HG03432 (cell line): ENCODE measurements around the gene TPBG.

Source experiments
- ATAC-seq: cut with Tn5 transposase; IDR thresholded peaks from one replicate; pipeline ENCODE4 v1.9.1; 2021; ENCODE audit warnings: mild to moderate bottlenecking, moderate library complexity; ENCODE audit not compliant: unreplicated experiment

The TPBG gene, protein sequence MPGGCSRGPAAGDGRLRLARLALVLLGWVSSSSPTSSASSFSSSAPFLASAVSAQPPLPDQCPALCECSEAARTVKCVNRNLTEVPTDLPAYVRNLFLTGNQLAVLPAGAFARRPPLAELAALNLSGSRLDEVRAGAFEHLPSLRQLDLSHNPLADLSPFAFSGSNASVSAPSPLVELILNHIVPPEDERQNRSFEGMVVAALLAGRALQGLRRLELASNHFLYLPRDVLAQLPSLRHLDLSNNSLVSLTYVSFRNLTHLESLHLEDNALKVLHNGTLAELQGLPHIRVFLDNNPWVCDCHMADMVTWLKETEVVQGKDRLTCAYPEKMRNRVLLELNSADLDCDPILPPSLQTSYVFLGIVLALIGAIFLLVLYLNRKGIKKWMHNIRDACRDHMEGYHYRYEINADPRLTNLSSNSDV

GRCh38 chr6:82363428-82364086 is at the start of gene TPBG:
Gene TPBG, plus strand, starts transcription at chr6:82363817. Its CDS starts 1,145 bp downstream, at chr6:82364962.
- ATAC-seq = peak; percentile 61

GRCh38 chr6:82322386-82322785 is 41.2 kb upstream of the TPBG start:
- no peak for ATAC-seq

DNA sequence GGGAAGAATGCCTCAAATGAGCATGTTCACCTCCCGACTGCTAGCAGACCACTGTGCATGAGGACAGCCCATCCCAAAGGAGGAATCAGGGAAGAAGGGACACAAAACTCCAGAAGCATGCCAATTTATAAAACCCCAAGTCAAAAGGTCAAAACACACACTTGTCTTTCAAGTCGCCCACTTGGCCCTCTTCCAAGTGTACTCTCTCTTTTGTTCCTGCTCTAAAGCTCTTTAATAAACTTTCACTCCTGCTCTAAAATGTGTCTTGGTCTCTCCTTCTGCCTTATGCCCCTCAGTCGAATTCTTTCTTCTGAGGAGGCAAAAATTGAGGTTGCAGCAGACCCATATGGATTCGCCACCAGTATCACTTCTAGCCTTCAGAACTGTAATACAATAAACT is 33.9 kb upstream of the TPBG start:
- ATAC-seq = no peak

DNA sequence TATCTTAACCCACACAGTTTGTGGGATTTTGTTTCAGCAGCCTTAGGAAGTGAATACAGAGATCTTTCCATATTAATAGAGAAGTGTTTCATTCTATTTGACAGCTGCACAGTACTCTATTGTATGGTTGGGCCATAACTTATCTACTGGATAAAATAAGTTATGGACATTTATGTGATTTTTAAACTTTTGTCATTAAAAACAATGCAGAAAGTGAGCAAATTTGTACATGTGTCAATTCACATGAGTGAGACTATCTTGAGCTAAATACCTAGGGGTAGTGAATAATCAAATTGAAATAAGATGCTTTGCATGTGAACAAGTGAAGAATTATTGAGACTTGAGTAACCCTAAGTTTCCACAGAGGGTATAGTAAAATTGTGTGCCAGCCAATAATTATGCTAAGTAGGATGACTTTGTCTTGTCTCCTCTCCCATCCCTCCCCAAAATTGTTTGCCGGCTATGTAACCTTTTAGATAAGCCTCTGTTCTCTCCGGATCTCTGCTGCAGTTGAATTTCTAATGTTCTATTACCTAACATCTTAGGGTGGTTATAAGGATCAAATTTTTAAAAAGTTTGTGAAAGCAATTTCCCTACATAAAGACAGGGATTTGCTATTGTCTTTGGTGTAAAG is 33.3 kb upstream of the TPBG start:
- no peak for ATAC-seq

DNA sequence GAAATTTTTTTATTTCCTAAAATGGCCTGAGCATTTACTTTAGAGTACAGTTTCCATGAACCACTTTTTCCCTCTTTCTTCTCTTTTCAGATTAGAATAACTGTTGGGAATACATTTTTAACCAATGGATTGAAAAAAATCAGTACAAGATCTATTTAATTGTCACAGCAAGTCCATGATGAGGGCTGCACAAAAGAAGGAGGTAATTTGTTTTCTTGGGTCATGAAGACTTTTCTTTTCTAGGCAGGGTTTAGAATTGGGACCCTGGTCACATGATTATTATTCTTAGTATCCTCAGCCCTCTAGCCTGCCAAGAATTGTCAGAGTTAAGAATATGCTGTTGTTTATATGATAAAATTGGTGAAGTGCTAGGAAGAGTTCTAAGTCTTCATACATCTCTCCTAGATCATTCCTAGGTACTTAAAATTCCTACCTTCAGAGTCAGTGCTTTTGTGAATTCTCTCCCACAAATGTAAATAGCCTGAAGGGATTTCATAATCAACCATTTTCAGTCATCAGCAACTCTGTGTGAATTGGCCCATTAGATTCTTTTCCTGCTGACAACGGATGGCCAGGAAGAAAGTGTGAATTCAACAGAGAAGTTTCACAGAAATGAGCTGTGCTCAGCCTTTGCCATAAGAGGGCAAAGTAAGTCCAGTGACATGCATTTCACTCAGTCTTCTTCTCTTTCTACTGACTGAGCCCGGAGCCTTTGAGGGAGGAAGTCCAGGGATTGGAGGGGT is 32.4 kb upstream of the TPBG start:
- peak; percentile 42 for ATAC-seq

DNA sequence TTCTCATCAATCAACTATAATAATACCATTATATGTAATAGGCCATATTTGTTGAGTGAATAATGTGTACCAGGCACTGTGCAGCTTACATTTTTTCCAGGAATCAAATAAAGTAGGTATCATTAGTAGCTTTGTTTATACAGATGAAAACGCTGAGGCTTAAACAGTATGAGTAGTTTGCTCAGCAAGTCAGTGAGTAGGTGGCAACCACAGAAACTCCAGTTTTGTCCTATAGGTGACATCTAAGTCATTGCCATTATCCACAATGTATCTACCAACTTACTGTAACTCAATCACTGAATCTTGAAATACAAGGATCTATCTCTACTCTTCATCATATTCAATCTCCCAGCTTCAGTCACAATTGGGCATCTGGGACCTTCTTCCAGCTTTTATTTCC is 29.8 kb upstream of the TPBG start:
- ATAC-seq = no peak

- no peak for ATAC-seq
These were observed 25.8 kb upstream of the TPBG start for GRCh38 chr6:82337688-82338257.

DNA sequence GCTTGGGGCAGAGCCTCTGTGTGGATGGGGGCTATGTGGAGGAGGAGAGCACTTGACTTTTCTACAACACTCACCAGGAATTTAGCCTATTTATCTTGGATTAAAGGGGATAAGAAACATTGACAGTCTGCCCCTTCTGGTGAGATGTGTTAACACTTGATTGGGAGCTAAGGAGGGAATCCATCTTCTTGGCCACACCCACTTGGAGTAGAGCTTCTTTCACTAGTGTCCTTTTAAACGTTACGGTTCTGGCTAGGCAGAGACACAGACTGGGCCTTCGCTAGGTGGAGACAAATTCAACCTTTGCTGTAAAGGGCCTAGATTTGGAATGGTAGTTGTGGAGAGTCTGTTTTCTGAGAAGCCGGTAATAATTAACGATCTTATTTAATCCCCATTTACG is 15.5 kb upstream of the TPBG start:
- ATAC-seq = no peak

DNA sequence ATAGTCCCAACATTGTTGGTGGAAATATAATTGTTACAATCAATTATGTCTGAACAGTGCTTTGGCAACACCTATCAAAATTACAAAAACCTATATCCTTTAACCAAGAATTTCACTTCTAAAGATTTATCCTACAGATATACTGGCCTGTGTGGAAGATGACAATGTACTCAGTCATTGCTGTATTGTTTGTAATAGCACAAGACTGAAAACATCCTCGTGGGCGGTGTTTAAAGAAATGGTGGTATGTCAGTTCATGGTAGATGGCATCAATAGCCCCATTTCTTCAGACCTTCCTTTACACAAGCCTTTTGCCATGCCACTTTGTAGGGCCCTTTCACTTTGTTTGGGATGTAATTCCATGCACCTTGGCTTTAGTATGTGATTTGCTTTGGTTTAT is 9.8 kb upstream of the TPBG start:
- no peak for ATAC-seq

DNA sequence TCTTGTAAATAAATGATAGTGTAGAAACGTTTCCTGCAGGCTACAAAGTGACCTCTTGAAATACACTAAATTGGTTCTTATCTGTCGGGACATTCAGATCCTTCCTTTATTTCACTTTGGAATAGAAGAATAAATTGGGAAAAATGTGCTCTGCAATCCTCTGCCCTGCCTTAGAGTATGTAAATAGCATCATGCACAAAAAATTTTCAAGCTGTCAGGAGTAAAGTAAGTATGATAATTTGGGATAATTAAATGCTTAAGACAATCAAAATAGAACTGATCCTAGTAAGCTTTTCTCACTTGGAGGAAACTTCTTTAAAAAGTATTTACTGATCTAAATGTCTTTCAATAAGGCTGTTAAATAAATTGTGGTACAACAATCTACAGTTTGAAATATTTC is 3.1 kb upstream of the TPBG start:
- ATAC-seq = no peak

DNA sequence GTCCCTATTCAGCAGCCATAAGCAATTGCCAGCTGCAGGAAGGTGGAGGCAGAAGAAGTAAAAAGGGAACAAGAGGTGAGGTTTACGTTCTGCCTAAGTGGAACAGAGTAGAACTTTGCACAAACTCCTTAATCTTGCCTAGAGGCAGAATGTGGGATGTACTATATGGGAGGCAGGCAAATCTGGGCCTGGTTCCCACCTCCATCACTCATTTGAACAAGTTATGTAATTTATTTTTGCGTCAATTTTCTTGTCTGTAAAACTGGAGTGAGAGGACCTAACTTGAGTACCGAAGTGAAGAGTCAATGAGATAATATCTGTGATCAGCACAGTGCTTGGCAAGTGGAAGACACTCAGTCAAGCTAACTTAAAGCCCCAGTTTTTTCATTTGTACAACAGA is 2.0 kb upstream of the TPBG start:
- ATAC-seq = no peak

GRCh38 chr6:82362144-82362543 is 1.5 kb upstream of the TPBG start:
- no peak for ATAC-seq

DNA sequence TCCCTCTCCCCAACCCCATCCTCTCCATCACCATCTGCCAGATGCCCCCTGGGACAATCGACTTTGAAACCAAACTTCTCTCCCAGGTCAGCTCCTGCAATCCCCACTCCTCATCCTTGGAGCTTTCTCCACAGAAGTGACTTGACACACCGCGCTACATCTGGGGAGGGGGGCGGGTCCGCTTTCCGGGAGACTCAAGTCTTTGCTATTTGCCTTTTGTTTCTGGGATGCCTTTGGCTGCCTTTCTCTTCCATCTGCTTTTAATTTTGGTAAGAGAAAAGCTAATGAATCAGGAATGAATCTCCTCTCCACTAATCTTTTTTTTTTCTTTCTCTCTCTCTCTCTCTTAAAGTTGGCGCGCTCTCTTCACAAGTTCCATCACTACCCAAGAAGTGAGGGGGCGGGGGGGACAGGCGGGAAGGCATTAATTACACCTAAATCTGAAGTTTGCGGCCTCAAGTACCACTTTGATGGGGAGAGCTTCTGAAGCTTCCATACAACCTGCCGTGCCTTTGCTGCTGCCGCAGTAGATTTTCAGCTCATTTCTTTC is 664 bp upstream of the TPBG start:
- ATAC-seq = no peak

- peak; percentile 39 for ATAC-seq
These were observed 734 bp downstream of the TPBG start for GRCh38 chr6:82364087-82365015.

DNA sequence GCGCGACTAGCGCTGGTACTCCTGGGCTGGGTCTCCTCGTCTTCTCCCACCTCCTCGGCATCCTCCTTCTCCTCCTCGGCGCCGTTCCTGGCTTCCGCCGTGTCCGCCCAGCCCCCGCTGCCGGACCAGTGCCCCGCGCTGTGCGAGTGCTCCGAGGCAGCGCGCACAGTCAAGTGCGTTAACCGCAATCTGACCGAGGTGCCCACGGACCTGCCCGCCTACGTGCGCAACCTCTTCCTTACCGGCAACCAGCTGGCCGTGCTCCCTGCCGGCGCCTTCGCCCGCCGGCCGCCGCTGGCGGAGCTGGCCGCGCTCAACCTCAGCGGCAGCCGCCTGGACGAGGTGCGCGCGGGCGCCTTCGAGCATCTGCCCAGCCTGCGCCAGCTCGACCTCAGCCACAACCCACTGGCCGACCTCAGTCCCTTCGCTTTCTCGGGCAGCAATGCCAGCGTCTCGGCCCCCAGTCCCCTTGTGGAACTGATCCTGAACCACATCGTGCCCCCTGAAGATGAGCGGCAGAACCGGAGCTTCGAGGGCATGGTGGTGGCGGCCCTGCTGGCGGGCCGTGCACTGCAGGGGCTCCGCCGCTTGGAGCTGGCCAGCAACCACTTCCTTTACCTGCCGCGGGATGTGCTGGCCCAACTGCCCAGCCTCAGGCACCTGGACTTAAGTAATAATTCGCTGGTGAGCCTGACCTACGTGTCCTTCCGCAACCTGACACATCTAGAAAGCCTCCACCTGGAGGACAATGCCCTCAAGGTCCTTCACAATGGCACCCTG is 1.6 kb downstream of the TPBG start:
- ATAC-seq = peak; percentile 32

GRCh38 chr6:82367704-82368103 is 4.1 kb downstream of the TPBG start:
- no peak for ATAC-seq

GRCh38 chr6:82370788-82371187 is 7.2 kb downstream of the TPBG start:
- no peak for ATAC-seq

DNA sequence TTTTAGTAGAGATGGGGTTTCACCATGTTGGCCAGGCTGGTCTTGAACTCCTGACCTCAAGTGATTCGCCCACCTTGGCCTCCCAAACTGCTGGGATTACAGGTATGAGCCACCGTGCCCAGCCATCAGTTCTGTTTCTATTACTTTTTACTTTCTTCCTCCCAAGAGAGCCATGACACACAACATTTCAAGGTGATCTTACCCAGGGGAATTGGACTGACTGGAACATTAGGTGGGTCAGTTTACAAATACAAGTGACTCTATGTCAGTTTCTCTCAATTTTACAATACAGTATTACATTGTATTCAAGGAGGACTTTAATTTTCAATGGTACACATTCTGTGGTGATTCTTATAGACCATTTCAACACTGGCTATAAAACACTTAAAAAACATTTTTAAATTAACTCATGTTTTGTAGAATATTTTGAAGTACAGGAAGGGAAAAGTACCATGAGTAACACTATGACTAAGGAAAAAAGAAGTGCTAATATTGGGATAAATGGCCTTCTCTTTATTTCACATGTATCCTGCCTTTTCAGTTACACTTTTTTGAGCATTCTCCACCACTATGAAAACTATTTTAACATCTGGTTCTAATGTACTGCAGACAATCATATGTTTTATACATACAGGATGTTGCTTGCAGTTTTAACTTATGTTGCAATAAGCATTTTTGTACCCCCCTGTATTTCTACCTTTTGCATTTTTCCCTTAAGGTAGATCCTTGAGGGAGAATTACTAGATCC is 8.4 kb downstream of the TPBG start:
- ATAC-seq = no peak
